Epithelial cell of esophagus (primary cell): Measurements from ENCODE around the gene ABLIM1.

ENCODE experiments used
- DNase-seq: peaks from one replicate; pipeline ENCODE4 v3.0.0; 2010; ENCODE audit warnings: low read depth
- H3K4me3 ChIP-seq: 2 replicates; pipeline ENCODE4 v1.5.1; 2011; ENCODE audit warnings: mild to moderate bottlenecking, low read length, control low read depth
- TF ChIP-seq, protein P1 (sequence below): IDR thresholded peaks from 2 replicates; pipeline ENCODE4 v1.5.1; 2011; ENCODE audit warnings: low read depth, mild to moderate bottlenecking, low read length, control low read depth, inconsistent platforms; ENCODE audit not compliant: insufficient read depth; ENCODE audit errors: missing control alignments

The ABLIM1 gene

GRCh38 chr10:114631666-114632417 lies 26.2 kb downstream of the ABLIM1 start:
- DNase-seq: no peak
- TF ChIP-seq, protein P1, sequence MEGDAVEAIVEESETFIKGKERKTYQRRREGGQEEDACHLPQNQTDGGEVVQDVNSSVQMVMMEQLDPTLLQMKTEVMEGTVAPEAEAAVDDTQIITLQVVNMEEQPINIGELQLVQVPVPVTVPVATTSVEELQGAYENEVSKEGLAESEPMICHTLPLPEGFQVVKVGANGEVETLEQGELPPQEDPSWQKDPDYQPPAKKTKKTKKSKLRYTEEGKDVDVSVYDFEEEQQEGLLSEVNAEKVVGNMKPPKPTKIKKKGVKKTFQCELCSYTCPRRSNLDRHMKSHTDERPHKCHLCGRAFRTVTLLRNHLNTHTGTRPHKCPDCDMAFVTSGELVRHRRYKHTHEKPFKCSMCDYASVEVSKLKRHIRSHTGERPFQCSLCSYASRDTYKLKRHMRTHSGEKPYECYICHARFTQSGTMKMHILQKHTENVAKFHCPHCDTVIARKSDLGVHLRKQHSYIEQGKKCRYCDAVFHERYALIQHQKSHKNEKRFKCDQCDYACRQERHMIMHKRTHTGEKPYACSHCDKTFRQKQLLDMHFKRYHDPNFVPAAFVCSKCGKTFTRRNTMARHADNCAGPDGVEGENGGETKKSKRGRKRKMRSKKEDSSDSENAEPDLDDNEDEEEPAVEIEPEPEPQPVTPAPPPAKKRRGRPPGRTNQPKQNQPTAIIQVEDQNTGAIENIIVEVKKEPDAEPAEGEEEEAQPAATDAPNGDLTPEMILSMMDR: no peak
- H3K4me3 ChIP-seq: peak overlapping the region; percentile 41

DNA sequence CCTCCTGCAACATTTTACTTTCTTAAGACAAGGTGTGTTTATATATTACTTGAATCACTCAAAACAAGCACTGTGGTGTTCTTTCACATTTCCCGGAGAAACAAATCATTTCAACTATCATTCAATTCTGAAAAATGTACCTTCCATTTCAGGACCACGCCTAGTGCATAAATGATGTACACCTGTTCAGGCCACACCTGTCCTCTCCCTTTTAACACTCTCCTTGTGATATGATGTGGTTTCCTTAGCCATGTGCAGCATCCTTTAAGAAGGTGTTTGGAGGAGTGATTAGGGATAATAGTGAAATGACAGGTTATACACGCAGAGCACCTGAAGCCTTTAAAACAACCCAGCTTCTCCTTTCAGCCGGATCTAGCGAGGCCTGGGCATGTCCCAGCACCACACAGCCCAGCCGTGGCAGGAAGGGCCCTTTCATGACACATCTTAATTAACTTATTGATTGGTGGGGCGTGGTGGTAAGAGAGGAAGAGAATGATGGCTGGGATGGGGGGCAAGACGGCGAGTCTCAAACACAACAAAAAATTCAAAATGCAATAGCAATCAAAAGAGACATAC lies 26.9 kb downstream of the ABLIM1 start:
- peak overlapping the region; percentile 41 for H3K4me3 ChIP-seq
- DNase-seq: peak; percentile 58
- TF ChIP-seq, protein P1: no peak

DNA sequence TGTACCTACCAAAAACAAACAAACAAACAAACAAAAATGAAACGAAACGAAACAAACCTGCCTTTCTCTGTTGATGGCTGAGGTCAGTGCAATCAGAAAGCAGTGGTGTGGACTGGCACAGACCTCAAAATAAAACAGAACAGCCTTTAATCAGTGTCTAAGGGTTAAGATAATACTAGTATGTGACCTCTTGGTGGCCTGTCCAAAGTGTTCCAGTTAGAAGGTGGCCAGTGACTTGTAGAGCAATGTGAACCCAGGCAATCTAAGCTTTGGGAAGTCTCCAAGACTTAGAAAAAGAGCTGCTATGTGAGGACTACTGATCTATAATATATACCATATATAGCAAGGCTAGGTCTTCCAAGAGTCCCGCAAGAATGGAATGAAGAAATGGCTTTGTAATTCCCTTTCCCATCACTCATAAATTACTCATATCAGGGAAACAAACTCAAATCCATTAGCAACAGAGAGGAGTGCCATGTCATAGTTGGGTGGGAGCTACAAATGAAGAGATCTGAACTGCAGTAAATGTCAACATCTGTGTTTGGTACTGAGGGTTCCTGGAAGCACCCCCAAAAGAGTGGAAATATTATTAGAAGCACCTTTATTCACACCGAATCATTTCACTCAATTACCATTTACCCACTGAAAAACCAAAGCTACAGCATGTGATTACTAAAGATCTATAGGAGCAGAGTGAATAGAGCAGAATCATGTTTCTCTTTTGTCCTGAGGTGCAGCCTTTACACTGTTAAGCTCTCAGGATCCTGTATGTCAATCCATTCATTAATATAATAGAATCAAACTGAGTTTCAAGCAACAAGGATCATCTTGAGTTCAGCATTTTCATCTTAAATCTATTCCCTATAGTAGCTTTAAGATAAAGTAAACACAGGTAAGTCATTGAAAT lies 28.0 kb downstream of the ABLIM1 start:
- TF ChIP-seq, protein P1: no peak
- no peak overlapping the region for H3K4me3 ChIP-seq
- DNase-seq: peak; percentile 60

GRCh38 chr10:114629083-114629823 lies 28.8 kb downstream of the ABLIM1 start:
- DNase-seq: no peak
- H3K4me3 ChIP-seq: no peak overlapping the region
- TF ChIP-seq, protein P1: no peak

DNA sequence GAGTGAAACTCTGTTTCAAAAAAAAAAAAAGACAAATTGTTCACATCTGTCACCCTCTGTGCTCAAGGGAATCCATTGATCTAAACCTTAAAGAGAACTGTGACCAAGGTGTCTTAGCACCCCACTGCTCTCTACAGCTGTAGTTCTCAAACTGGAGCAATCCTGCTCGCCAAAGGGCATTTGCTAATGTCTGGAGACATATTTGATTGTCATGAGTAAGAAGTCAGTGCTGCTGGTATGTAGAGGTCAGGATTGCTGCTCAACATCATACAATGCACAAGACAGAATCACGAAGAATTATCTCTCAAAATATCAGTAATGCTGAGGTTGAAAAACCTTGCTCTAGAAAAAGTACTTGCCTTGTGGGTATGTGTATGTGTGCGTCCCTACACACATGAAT lies 30.0 kb downstream of the ABLIM1 start:
- H3K4me3 ChIP-seq: no peak overlapping the region
- no peak for DNase-seq
- TF ChIP-seq, protein P1: no peak

- H3K4me3 ChIP-seq: no peak overlapping the region
- DNase-seq: peak; percentile 72
- TF ChIP-seq, protein P1: no peak
Measured at GRCh38 chr10:114626841-114627240, 31.2 kb downstream of the ABLIM1 start.
